Coronary artery (tissue), 2 donors: ENCODE results near the gene LRP5.

Source experiments
- DNase-seq: peaks from one replicate; pipeline ENCODE4 v3.0.0-alpha.2; 2017; ENCODE audit warnings: low spot score
- H3K27ac ChIP-seq, 2 donors: fragments of 200-600 bp; sonication (generic); one replicate each; pipeline ENCODE4 v1.5.1; 2016 to 2019
- H3K4me3 ChIP-seq: fragments of 200-600 bp; sonication (generic); 2 replicates; pipeline ENCODE4 v1.5.1; 2016; ENCODE audit warnings: mild to moderate bottlenecking, moderate library complexity
- CTCF ChIP-seq: fragments of 200-600 bp; sonication (generic); IDR thresholded peaks from one replicate; pipeline ENCODE4 v1.5.1; 2019; ENCODE audit warnings: antibody characterized with exemption

LRP5 gene

GRCh38 chr11:68377389-68377795, 65.0 kb downstream of the LRP5 start:
- Histone ChIP-seq H3K27ac (peak overlapping the region; percentile 83 to 93), H3K4me3 (no peak overlapping the region)
- no peak for TF ChIP-seq CTCF
- DNase-seq = no peak

- H3K4me3 ChIP-seq = no peak overlapping the region
- DNase-seq = no peak
- no peak for TF ChIP-seq CTCF
- no peak overlapping the region for H3K27ac ChIP-seq
Observed at GRCh38 chr11:68379206-68379605, 66.8 kb downstream of the LRP5 start.

- no peak for DNase-seq
- no peak for TF ChIP-seq CTCF
- Histone ChIP-seq H3K4me3 (peak overlapping the region; percentile 54), H3K27ac (peak overlapping the region; percentile 74 to 91)
Observed at GRCh38 chr11:68380786-68381622, 68.6 kb downstream of the LRP5 start.

- H3K27ac ChIP-seq = peak overlapping the region; percentile 74 to 91
- no peak for DNase-seq
- no peak for TF ChIP-seq CTCF
- peak overlapping the region; percentile 54 for H3K4me3 ChIP-seq
Observed at GRCh38 chr11:68381716-68382115, 69.3 kb downstream of the LRP5 start.

GRCh38 chr11:68382358-68382998, 70.1 kb downstream of the LRP5 start:
- no peak for DNase-seq
- TF ChIP-seq CTCF = no peak
- H3K27ac ChIP-seq = peak overlapping the region; percentile 74 to 91
- no peak overlapping the region for H3K4me3 ChIP-seq

- no peak overlapping the region for H3K4me3 ChIP-seq
- DNase-seq = no peak
- H3K27ac ChIP-seq = peak overlapping the region; percentile 74 to 91
- TF ChIP-seq CTCF = peak; percentile 85
Observed at GRCh38 chr11:68383976-68384501, 71.6 kb downstream of the LRP5 start.
